ENCODE measurements around the gene MPHOSPH8.
"Not testable (repeated sequence)": the region's sequence is repeated elsewhere in the genome, so short reads cannot be mapped to it uniquely, and the experiment has no call there.

MPHOSPH8 gene

GRCh38 chr13:19624265-19624664 lies 9.2 kb upstream of the MPHOSPH8 start:
- DNase-seq, result no peak

DNA sequence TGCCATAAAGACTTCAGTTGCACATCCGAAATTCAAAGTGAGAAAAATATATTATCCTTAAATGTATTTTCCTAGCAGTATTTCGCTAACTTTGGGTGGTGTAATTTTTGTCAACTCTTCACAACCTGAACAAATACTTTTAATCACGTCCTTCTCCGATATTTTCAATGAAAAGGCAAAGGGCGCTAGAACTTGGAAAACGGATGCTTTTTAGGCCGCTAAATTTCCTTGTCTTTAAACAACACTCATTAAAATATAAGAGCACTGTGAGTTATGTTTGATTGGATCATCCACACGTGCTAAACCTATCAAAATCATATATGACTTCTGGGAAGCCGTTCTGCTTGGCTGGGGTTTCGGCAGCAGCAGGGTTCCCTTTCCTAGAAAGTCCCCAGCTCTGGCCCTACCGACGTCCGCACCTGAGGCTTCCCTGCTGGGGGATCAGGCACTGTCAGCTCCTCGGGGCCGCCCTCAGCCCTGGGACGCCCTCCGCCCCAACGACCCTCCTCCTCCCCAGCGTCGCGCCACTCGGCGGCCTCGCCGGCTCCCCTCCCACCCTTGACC lies 462 bp upstream of the MPHOSPH8 start:
- DNase-seq, result no peak

DNA sequence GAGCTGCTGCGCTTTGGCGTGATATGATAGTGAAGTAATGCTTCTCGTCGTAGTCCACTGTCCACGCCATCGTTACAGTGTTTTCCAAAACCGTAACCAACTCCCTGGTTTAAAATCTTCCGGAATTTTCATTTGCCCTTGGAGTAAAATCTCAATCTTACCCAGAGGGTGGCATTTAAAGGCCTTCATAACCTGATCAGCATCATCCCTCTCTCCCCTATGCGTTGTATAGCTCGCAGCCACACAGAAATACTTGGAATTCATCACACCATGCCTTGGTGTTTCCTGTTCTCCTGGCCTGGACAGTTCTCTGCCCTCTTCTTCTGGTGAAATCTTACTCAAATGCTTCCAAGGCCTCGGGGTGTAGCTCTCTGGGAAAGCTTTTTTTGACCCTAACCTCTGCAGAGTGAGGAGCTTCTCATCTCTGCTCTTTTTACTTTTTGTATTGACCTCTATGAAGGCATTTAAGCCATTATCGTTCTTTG lies 839 bp downstream of the MPHOSPH8 start:
- DNase-seq, result peak in 5 of 58 donors; percentile 24 to 46 (median 27)

- not testable (repeated sequence) for DNase-seq
Measured at GRCh38 chr13:19635926-19636325, 2.5 kb downstream of the MPHOSPH8 start.

DNA sequence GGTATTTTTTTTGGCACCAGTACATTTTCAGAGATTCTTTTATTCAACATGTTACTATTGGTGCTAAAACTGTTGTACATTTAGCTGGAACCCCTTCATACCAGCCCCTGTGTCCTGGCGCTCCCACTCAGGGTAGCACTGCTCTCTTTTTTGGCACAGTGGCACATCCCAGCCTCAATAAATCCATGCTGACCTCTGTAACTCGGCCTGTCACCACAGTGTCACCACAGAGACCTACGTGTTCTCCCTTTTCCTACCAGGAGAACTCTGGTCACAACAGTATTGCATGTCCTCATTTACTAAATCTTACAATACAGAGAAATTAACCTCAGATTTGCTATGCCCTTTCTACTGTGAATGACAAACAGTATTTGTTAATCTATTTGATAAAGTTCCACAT lies 10.2 kb downstream of the MPHOSPH8 start:
- DNase-seq, result no peak

GRCh38 chr13:19645000-19645399 lies 11.5 kb downstream of the MPHOSPH8 start:
- DNase-seq, result no peak

- DNase-seq, result no peak
Measured at GRCh38 chr13:19646063-19646462, 12.6 kb downstream of the MPHOSPH8 start.

DNA sequence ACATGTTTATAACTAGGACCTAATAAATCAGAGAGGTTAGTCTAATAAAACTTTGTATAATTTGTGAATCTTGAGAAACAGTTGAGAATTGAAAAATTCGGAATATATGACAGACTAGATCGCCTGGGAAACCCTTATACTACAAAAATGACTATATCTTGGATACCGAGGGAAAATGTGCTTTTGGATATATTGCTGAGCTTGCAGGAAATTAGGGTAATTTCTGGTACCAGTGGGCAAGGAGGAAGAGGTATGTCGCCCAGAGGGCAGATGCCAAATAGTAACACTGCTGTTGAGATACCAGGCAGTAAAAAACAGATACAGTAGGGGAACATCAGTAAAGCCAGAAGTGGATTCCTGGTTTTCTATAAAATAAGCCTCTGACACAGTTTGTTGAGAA lies 17.3 kb downstream of the MPHOSPH8 start:
- no peak for DNase-seq

- no peak for DNase-seq
Measured at GRCh38 chr13:19657872-19658591, 24.6 kb downstream of the MPHOSPH8 start.

- no peak for DNase-seq
Measured at GRCh38 chr13:19658831-19659230, 25.4 kb downstream of the MPHOSPH8 start.

GRCh38 chr13:19661126-19661525 lies 27.7 kb downstream of the MPHOSPH8 start:
- no peak for DNase-seq

DNA sequence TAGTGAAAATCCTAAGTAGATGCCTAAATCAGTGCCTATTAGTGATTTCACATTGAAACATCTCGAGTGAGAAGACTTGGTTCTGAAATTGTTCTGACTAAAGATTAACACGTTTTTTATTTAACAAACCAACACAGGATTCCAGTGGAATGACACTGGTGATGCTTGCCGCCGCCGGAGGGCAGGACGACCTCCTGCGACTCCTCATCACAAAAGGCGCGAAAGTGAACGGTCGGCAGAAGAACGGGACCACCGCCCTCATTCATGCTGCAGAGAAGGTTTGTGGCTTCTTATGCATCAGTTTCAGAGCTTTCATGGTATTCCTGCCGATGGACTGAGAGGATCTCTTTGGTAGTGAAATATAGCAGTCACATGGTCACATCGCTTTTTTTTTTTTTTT lies 28.1 kb downstream of the MPHOSPH8 start:
- no peak for DNase-seq

DNA sequence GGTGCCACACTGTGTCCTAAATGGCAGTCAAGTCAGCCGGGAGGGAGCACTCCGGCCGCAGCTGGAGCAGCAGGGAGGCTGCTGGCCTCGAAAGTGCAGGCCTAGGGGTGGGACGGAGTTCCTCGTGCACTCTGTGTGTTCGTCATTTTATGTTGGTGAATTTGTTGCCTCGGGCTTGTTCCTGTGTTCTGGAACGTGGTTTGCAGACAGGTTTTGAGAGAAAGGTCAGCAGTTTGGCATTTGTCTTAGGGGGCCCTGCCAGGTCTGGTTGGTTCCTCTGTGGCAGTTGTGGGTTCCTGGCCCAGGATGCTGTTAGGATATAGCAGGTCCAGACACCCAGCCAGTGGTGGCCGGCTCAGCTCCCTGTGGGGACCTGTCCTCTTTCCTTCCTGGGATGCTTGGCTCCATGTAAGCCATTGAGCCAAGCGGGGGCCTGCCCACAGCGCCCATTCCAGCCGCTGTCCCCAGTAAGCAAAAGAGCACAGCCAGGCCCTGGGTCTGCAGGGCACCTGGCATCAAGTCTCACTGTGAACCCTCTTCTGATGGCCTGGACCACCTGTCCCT lies 30.0 kb downstream of the MPHOSPH8 start:
- DNase-seq, result no peak

- DNase-seq, result no peak
Measured at GRCh38 chr13:19664481-19665230, 31.2 kb downstream of the MPHOSPH8 start.

DNA sequence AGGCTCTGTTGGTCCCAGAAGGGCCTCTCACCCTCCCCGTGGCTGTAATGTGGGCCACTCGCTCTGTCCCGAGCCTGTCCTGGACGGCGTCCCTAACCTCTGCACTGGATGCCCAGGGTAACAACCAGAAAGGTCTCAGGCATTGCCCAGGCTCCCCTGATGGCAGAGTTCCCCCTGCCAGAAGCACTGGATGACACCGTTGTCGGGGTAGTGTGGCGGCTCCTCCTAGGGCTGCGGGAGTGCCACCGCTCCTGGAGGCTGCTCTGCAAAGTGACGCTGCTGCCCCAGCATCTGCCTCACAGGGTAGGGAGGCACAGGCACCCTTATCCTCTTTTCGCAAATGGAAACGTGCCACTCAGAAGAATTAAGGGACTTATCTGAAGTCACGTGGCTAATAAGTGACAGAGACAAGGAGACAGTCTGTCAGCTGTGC lies 32.0 kb downstream of the MPHOSPH8 start:
- DNase-seq, result peak in 7 of 58 donors; percentile 7 to 23 (median 7)

- DNase-seq, result no peak
Measured at GRCh38 chr13:19668778-19669177, 35.3 kb downstream of the MPHOSPH8 start.

- DNase-seq, result no peak
Measured at GRCh38 chr13:19670147-19670546, 36.7 kb downstream of the MPHOSPH8 start.

DNA sequence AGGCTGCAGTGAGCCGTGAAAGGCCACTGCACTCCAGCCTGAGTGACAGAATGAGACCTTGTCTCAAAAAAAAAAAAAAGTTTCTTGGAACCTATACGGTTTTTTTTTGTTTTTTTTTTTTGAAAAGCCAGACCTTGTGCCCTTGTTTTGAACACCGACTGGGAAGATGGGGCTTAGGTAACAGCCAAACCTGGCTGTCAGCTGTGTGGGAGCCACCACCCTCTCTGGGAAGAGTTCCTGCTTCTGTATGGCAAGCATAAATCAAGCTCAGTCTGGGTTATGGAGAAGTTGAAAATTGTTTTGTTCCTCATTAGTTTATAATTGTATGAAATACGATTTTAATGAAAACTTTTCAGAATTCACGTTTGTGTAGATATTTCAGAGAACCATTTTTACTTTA lies 39.5 kb downstream of the MPHOSPH8 start:
- DNase-seq, result no peak

DNA sequence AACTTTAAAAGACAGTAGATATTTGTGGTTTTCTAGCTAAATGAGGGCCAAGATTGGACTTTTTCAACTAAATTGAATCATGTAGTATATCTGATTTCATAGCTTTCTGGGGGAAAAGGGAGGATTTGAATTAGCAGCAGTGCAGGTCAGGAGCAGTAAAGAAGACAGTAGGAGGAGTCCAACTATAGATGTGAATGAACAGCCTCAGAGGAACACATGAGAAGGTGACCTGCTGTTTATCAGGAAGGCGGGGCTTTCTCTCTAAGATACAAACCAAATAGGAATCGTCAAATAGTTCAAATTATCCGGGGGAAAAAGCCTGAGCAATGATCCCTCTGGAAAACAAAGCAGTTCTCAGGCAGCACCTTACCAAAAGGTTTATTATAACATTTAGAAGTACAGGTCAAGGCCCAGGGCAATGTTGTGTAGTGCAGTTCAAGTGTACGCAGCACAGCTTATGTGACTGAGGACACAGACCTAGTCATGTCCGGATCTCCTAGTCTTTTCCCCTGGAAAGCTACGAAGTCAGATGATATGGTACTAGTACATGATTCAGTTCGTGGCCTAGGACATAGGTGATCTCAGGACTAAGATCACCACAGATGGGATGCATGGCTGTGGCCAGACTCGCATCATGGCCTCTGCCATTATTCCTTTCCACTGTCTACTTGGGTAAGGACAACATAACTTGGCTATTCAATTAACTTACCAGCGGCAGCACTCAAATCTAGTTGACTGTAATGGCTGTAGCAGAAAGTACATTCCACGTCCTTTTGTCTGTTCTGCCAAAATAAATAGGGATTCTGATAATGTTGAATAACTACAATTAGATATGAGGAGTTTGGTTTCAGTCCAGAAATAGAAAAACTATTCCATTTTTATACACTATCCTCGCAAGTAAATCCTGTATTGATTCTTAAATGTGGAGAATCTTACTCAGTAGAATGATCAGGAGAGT lies 40.3 kb downstream of the MPHOSPH8 start:
- DNase-seq, result no peak

- DNase-seq, result no peak
Measured at GRCh38 chr13:19674898-19675297, 41.4 kb downstream of the MPHOSPH8 start.

DNA sequence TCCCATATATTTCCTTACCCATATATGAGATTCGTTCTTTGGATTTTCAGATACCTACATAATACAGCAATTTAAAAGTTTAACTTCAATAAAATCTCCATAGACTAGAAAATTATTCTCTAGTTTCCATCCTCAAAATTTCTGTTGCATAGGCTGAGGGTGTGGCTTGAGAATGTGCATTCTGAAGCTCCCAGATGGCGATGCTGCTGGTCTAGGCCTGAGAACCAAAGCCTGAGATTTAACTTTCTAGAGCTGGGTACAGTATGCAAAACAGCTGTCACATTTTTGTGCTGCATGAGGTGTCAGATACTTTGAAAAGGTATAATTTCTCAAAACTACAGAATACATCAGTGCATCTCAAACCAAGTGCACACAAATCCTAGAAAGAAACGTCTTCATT lies 42.7 kb downstream of the MPHOSPH8 start:
- no peak for DNase-seq

Data from anterior cingulate cortex (tissue), 58 donors.